Fibroblast of villous mesenchyme (primary cell): Measurements from ENCODE around the gene CACNA2D2. TPM values are rescaled to one million over a fixed set of nuclear protein-coding genes. Genes with fewer than 3 reads are reported as not detected.

Experiments used
- DNase-seq: peaks from one replicate; pipeline ENCODE4 v3.0.0-alpha.2; 2010; ENCODE audit warnings: low read depth
- H3K4me3 ChIP-seq: 2 replicates; pipeline ENCODE4 v1.5.1; 2011; ENCODE audit warnings: low read depth, mild to moderate bottlenecking, low read length
- CTCF ChIP-seq: IDR thresholded peaks from 2 replicates; pipeline ENCODE4 v1.5.1; 2012; ENCODE audit warnings: low read depth, mild to moderate bottlenecking, low read length; ENCODE audit not compliant: insufficient read depth
- total RNA-seq: library from RNA; depleted of rRNA; stranded (reverse); fragments of >200 nt; gene quantifications from 2 replicates; pipeline ENCODE4 v1.2.3, GENCODE V29; 2012

The CACNA2D2 gene
- total RNA-seq, 1 donor = not detected

- no peak for TF ChIP-seq CTCF
Observed at GRCh38 chr3:50357481-50357880, 146.0 kb downstream of the CACNA2D2 start.

DNA sequence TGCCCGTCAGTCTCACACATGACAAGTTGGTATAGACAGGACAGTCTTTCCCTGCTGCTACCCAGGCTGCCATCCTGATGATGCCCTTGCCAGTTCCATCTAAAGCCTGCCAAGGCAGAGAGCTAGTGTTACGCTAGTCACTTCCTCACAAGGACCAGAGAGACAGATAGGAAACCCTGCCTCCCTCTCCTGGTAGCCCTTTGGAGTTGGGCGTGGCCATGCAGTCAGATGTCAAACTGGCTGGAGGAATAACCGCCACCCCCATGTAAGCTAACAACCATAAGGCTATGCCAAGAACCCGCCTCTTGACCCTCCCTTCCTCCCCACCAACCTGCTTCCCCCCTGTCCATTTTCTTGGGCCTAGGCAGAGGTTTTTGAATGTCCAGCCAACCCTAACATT, 146.9 kb downstream of the CACNA2D2 start:
- peak; percentile 30 for DNase-seq

More at GRCh38 chr3:50357481-50357880, 146.0 kb downstream of the CACNA2D2 start:
- H3K4me3 ChIP-seq = peak overlapping the region; percentile 91
- no peak for DNase-seq

GRCh38 chr3:50355829-50356552, 147.4 kb downstream of the CACNA2D2 start:
- H3K4me3 ChIP-seq = peak overlapping the region; percentile 91
- TF ChIP-seq CTCF = no peak
- no peak for DNase-seq

More for the DNA sequence above, 146.9 kb downstream of the CACNA2D2 start:
- peak overlapping the region; percentile 91 for H3K4me3 ChIP-seq
- TF ChIP-seq CTCF = no peak

GRCh38 chr3:50354850-50355249, 148.6 kb downstream of the CACNA2D2 start:
- TF ChIP-seq CTCF = no peak
- no peak overlapping the region for H3K4me3 ChIP-seq
- no peak for DNase-seq

DNA sequence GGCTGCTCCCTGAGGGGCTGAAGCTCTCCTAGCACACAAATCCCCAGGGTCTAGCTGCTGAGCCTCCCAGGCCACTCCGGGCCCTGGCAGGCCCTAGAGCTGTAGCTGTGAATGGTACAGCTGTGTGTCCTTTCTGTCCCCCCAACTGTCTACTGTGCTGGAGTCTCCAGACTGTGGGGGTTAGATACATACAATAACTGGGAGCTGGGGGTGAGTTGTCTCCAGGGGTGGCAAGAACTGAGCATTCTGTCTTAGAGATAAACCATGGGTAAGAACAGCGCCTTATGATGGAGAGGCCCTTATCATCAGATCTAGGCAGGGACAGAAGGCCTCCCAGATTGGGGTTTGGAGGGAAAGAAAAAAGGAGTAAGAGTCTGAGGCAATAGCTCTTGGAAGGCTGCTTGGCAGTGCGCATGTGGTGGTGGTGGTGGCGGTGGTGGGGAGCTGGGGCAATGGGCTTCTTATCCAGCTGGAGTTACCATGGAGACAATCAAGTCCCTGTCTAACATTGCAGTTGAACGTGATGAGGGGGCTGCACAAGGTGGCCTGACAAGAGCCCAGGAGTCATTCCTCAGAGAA, 149.2 kb downstream of the CACNA2D2 start:
- no peak for TF ChIP-seq CTCF
- H3K4me3 ChIP-seq = no peak overlapping the region
- no peak for DNase-seq

DNA sequence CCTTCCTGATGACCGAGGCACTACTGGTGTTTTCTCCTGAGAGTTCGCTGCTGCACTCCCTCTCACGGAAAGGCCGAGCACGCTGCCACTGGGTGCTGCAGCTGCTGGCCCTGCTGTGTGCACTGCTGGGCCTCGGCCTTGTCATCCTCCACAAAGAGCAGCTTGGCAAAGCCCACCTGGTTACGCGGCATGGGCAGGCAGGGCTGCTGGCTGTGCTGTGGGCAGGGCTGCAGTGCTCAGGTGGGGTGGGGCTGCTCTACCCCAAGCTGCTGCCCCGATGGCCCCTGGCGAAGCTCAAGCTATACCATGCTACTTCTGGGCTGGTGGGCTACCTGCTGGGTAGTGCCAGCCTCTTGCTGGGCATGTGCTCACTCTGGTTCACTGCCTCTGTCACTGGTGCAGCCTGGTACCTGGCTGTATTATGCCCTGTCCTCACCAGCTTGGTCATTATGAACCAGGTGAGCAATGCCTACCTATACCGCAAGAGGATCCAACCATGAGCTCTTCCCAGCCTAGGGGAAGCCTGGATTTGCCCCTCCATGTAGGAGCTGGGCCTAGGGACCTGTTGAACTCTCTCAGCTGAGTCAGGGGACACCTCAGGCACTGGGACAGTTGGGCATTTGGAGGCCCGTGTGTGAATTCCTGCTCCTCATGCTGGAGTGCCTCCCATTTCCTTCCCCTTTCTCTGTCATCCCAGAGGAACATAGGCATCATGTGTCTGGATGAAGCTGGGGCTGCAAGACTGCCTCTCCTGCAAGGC, 150.0 kb downstream of the CACNA2D2 start:
- no peak overlapping the region for H3K4me3 ChIP-seq
- TF ChIP-seq CTCF = no peak
- DNase-seq = no peak
